ENCODE results near the gene FBXO4. TPM values are rescaled to one million over a fixed set of nuclear protein-coding genes. Genes with fewer than 3 reads are reported as not detected.
"Not testable (repeated sequence)": the region's sequence is repeated elsewhere in the genome, so short reads cannot be mapped to it uniquely, and the experiment has no call there.

Gene FBXO4
- total RNA-seq, 4 donors from 2014 or later, result 1.8 to 4.7 (median 3.1) TPM

GRCh38 chr5:41973887-41974286 lies 48.8 kb downstream of the FBXO4 start:
- Histone ChIP-seq H3K27me3 (no peaks in the 10 kb centered on the region), H3K4me3 (no peak overlapping the region), H3K9me3 (no peaks in the 10 kb centered on the region), H3K4me1 (no peaks in the 10 kb centered on the region), H3K36me3 (no peaks in the 10 kb centered on the region), H3K27ac (no peak overlapping the region)
- no peak for DNase-seq
- intact Hi-C loops (cut with DNase I; ENCODE audit: low total_unique reads), result no loop called here
- TF ChIP-seq POLR2A (IDR thresholded peaks at IDR 0.05), result no peak
- no peak for TF ChIP-seq CTCF (IDR thresholded peaks at IDR 0.05 in 4 of 5, conservative IDR thresholded peaks at IDR 0.05 in 1 of 5)
- ATAC-seq, result no peak
- in situ Hi-C loops (cut with MboI; ENCODE audit: low sequenced_read_pairs in 4 of 4), result no loop called here

GRCh38 chr5:41978676-41979075 lies 53.6 kb downstream of the FBXO4 start:
- Histone ChIP-seq H3K4me3 (no peak overlapping the region), H3K9me3 (no peaks in the 10 kb centered on the region), H3K36me3 (no peaks in the 10 kb centered on the region), H3K27me3 (no peaks in the 10 kb centered on the region), H3K27ac (no peak overlapping the region), H3K4me1 (no peaks in the 10 kb centered on the region)
- DNase-seq, result no peak
- intact Hi-C loops (cut with DNase I; ENCODE audit: low total_unique reads) (no loop called here), in situ Hi-C loops (cut with MboI; ENCODE audit: low sequenced_read_pairs in 4 of 4) (no loop called here)
- no peak for TF ChIP-seq CTCF (IDR thresholded peaks at IDR 0.05 in 4 of 5, conservative IDR thresholded peaks at IDR 0.05 in 1 of 5)
- TF ChIP-seq POLR2A (IDR thresholded peaks at IDR 0.05), result no peak
- no peak for ATAC-seq

GRCh38 chr5:41980396-41980795 lies 55.3 kb downstream of the FBXO4 start:
- Histone ChIP-seq H3K9me3 (no peaks in the 10 kb centered on the region), H3K4me1 (no peaks in the 10 kb centered on the region), H3K36me3 (no peaks in the 10 kb centered on the region), H3K27ac (no peak overlapping the region), H3K4me3 (no peak overlapping the region), H3K27me3 (no peaks in the 10 kb centered on the region)
- ATAC-seq (no peak), DNase-seq (no peak)
- TF ChIP-seq POLR2A (IDR thresholded peaks at IDR 0.05) (no peak), CTCF (IDR thresholded peaks at IDR 0.05 in 4 of 5, conservative IDR thresholded peaks at IDR 0.05 in 1 of 5) (no peak)
- intact Hi-C loops (cut with DNase I; ENCODE audit: low total_unique reads), result no loop called here
- in situ Hi-C loops (cut with MboI; ENCODE audit: low sequenced_read_pairs in 4 of 4), result no loop called here

GRCh38 chr5:41980870-41981269 lies 55.8 kb downstream of the FBXO4 start:
- Histone ChIP-seq H3K9me3 (no peaks in the 10 kb centered on the region), H3K4me3 (no peak overlapping the region), H3K36me3 (no peaks in the 10 kb centered on the region), H3K4me1 (no peaks in the 10 kb centered on the region), H3K27ac (no peak overlapping the region), H3K27me3 (no peaks in the 10 kb centered on the region)
- no peak for ATAC-seq
- DNase-seq, result no peak
- intact Hi-C loops (cut with DNase I; ENCODE audit: low total_unique reads) (no loop called here), in situ Hi-C loops (cut with MboI; ENCODE audit: low sequenced_read_pairs in 4 of 4) (no loop called here)
- TF ChIP-seq CTCF (IDR thresholded peaks at IDR 0.05 in 4 of 5, conservative IDR thresholded peaks at IDR 0.05 in 1 of 5) (no peak), POLR2A (IDR thresholded peaks at IDR 0.05) (no peak)

GRCh38 chr5:41982858-41983257 lies 57.8 kb downstream of the FBXO4 start:
- H3K27ac ChIP-seq; in situ Hi-C loops (cut with MboI; ENCODE audit: low sequenced_read_pairs in 4 of 4); intact Hi-C loops (cut with DNase I; ENCODE audit: low total_unique reads); H3K36me3 ChIP-seq; H3K4me1 ChIP-seq; H3K4me3 ChIP-seq; H3K9me3 ChIP-seq; ATAC-seq; DNase-seq; H3K27me3 ChIP-seq: not testable (repeated sequence)

Measured in gastrocnemius medialis (tissue), 4 donors.